ENCODE results near the gene PROZ.
A peak's percentile ranks its signal among the peaks of the same experiment; 100 is the strongest.

The PROZ gene

DNA sequence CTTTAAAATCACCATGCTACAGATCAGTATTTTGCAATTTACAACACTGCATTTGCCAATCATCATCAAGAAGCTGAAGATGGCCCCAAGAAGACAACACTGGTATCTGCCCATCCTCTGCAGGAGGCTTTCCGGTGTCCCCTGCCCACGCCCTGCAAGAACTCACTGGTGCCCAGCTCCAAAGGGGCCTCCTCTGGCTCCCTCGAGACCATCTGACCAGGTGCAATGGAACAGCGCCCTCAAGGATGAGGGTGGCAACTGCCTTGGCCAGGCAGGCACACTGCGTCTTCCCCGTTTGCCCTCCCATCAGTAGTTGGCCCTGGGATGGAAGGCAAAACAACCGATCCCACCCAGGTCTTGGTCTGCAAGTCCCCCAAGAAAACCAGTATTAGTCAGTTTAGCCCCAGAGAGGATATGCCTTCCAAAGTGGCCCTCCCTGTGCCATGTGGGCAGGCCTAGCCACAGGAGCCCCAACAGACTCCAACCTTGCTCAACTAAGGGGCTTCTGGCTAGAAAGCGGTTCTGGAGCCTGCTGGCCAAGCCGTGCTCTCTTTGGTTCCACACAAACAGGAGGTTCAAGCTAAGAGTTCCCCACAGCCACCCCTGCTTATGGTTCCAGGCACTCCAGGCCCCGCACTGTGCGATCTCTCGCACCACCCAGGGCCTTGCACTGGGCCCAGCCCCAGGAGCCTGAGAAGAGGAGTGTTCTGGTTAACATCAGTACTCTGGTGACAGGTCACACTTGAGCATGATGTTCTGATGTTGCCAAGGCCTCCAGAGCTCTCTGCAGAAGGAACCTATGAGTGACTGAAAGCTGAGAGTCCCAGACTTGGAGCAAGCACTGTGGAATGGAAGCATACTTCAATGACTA is 45.3 kb downstream of the PROZ start:
- DNase-seq (ENCODE audit: low read depth), result no peak
- H3K4me3 ChIP-seq (ENCODE audit: low read depth, low read length), result no peak overlapping the region
- TF ChIP-seq, protein P1, sequence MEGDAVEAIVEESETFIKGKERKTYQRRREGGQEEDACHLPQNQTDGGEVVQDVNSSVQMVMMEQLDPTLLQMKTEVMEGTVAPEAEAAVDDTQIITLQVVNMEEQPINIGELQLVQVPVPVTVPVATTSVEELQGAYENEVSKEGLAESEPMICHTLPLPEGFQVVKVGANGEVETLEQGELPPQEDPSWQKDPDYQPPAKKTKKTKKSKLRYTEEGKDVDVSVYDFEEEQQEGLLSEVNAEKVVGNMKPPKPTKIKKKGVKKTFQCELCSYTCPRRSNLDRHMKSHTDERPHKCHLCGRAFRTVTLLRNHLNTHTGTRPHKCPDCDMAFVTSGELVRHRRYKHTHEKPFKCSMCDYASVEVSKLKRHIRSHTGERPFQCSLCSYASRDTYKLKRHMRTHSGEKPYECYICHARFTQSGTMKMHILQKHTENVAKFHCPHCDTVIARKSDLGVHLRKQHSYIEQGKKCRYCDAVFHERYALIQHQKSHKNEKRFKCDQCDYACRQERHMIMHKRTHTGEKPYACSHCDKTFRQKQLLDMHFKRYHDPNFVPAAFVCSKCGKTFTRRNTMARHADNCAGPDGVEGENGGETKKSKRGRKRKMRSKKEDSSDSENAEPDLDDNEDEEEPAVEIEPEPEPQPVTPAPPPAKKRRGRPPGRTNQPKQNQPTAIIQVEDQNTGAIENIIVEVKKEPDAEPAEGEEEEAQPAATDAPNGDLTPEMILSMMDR (IDR thresholded peaks at IDR 0.05; ENCODE audit: control insufficient read depth, extremely low read depth, insufficient read depth), result no peak

DNA sequence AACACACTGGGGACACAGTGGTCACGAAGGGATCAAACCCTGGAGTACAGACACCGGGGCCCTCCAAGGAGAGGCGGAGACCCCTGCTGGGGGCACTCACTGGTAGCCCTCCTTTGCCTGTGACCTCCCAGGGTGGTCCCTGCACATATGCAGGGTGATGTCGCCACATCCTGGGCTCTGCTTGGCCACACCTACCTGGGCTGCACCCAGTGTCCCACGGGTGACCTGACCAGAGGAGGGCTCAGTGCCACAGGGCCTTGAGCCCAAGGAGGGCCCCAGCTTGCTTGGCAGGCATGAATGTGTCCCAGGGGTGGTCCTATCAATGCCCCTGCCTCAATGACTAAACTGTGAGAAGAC is 45.9 kb downstream of the PROZ start:
- H3K4me3 ChIP-seq (ENCODE audit: low read depth, low read length), result no peak overlapping the region
- DNase-seq (ENCODE audit: low read depth), result no peak
- TF ChIP-seq, protein P1 (IDR thresholded peaks at IDR 0.05; ENCODE audit: control insufficient read depth, extremely low read depth, insufficient read depth), result no peak

DNA sequence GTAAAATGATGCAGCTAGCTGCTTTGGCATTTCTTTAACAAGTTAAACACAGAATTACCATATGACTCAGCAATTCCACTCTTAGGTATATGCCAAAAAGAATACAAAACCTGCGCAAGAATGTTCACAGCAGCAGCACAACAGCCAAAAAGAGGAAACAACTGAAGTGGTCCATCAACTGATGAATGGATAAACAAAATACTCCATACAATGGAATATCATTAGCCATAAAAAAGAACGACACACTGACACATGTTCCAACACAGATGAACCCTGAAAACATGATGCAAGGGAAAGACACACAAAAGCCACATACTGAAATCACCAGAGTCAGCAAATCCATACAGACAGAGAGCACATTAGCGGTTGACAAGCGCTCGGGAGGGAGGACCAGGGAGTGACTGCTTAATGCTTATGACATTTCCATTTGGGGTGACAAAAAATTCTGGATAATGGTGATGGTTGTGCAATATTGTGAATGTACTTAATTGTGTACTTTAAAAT is 47.0 kb downstream of the PROZ start:
- TF ChIP-seq, protein P1 (IDR thresholded peaks at IDR 0.05; ENCODE audit: control insufficient read depth, extremely low read depth, insufficient read depth), result no peak
- H3K4me3 ChIP-seq (ENCODE audit: low read depth, low read length), result no peak overlapping the region
- no peak for DNase-seq (ENCODE audit: low read depth)

DNA sequence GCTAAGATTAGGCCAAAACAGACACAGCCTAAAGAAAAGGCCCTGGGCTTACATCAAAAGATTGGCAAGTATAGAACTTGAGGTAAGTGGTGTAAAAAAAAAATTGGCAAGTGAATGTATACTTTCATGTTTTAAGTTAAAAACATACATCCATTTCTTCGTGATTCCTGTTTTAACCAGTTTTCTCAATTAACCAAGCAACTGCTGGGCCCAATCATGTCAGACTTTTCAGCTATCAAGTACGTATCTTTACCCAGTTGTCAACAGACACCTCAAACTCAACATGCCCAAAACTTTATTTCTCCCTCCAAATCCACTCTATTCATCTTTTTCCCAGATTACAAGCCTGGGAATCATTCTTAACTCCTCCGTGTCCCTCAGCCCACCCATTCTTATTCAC is 49.0 kb downstream of the PROZ start:
- peak overlapping the region; percentile 65 for H3K4me3 ChIP-seq (ENCODE audit: low read depth, low read length)
- TF ChIP-seq, protein P1 (IDR thresholded peaks at IDR 0.05; ENCODE audit: control insufficient read depth, extremely low read depth, insufficient read depth), result no peak
- no peak for DNase-seq (ENCODE audit: low read depth)

DNA sequence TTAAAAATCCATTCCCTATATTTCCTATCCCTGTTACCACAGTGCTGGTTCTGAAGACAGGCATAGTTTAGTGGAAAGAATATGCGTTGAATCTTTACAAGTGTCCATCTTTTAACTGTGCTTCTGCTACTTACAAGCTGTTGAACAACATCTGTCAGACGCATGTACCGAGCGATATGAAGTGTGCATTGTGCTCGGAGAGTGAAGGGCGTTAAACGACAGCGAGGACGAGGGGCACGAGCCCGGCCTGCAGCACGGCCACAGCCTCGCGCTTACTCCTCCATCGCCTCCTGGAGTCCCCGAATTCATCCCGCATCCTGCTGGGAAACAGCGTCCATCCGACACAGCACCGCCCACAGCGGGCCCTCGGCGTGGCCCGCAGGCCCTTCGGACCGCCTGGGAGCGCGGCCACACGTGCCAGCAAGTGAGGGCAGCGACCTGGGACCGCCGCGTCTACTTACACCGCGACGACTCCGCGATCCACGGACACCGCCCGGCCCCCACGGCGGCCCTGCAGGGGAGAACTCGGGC is 49.5 kb downstream of the PROZ start:
- no peak for DNase-seq (ENCODE audit: low read depth)
- TF ChIP-seq, protein P1 (IDR thresholded peaks at IDR 0.05; ENCODE audit: control insufficient read depth, extremely low read depth, insufficient read depth), result no peak
- H3K4me3 ChIP-seq (ENCODE audit: low read depth, low read length), result peak overlapping the region; percentile 65

DNA sequence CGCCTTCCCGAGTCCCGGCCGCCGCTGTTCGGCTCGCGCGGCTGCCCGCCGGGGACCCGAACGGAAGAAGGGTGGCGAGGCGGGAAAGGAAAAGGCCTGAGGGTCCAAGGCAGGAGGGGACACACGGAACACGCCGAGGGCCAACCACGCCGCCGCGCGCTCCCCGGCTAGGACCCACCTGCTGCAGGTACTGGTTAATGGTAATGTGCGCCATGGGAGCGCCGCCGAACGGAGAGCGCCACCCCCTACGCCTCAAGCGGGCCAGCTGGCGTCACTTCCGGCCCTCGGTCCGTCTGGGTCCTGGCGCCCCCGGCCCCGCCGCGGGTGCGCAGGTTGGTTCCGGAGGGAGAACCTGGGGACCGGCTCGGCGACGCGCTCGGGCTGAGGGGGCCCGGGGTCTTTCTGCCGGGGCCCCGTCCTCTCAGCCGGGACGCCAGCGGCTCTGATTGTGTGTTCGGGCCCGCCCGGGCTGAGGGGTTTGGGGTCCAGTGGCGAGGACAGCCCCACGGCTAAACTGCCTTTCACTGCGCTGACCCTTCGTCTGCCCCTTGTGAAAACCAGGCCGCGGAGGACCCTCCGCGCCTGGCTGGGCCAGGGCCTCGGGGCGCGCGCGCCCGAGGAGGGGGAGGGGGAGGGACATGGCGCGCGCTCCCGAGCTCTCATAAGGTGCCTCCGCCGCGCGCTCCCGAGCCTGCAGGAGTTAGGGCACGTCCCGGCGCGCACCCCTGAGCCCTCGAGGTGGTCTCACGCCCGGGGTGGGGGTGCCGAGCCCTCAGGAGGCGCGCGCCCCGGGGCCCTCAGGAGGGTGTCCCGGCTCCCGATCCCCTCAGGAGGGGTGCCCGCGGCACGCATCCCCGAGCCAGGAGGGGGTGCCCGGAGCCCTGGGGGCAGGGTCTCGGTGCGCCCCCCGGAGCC is 50.2 kb downstream of the PROZ start, which contains the start of gene PCID2:
Gene PCID2, minus strand, starts transcription at position 249 of the 915 bp plus-strand sequence. Its CDS starts 35 bp downstream, at position 214.
- peak; percentile 62 for DNase-seq (ENCODE audit: low read depth)
- TF ChIP-seq, protein P1 (IDR thresholded peaks at IDR 0.05; ENCODE audit: control insufficient read depth, extremely low read depth, insufficient read depth), result no peak
- peak within 1 kb of the TSS; percentile 65 for H3K4me3 ChIP-seq (ENCODE audit: low read depth, low read length)
